Left hindlimb (tissue), 1 donor: ENCODE measurements around the gene PEX5L.

Experiments
- DNase-seq: peaks from one replicate; pipeline ENCODE4 v3.0.0-alpha.2; 2018

Gene PEX5L

GRCh38 chr3:179953993-179954870, 82.5 kb downstream of the PEX5L start:
- DNase-seq = no peak

DNA sequence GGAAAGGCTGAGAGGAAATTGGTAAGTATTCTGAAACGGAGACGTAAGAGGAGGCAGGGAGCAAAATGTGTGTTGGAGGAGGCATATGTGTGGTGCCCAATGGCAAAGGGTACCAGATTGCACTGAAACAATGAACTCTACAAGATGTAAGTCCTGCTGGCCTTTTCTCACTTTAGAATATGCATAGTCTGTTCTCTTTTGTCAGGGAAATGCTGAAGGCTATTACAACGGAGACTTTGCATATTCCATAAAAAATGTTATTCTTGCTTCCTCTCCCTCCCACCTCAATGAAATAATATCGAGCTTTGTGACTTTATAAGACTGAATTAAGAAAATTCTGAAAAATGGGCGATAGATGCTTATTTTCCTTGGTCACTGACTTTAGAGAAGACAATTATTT, 85.9 kb downstream of the PEX5L start:
- no peak for DNase-seq

- no peak for DNase-seq
These were observed 86.9 kb downstream of the PEX5L start for GRCh38 chr3:179949869-179950268.

DNA sequence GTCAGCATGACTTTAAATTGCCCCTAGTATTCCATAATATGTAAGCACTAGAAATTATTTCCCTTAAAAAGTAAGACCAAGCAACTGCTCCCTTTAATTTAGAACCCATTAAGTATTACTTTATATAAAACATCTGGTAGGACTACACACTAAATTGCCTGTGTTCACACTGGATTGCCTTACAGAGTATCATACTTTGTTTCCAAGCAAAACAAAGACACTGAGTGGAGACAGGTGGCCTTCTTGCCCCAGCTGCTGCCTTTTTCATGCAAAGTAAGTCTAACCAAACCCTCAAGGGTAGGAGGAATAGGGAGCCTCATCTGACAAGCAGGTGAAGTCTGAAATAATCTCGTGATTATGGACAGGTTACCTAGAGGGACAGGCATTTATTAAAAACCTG, 87.3 kb downstream of the PEX5L start:
- no peak for DNase-seq

- DNase-seq = no peak
These were observed 88.0 kb downstream of the PEX5L start for GRCh38 chr3:179948740-179949139.

GRCh38 chr3:179945569-179945968, 91.2 kb downstream of the PEX5L start:
- DNase-seq = no peak

DNA sequence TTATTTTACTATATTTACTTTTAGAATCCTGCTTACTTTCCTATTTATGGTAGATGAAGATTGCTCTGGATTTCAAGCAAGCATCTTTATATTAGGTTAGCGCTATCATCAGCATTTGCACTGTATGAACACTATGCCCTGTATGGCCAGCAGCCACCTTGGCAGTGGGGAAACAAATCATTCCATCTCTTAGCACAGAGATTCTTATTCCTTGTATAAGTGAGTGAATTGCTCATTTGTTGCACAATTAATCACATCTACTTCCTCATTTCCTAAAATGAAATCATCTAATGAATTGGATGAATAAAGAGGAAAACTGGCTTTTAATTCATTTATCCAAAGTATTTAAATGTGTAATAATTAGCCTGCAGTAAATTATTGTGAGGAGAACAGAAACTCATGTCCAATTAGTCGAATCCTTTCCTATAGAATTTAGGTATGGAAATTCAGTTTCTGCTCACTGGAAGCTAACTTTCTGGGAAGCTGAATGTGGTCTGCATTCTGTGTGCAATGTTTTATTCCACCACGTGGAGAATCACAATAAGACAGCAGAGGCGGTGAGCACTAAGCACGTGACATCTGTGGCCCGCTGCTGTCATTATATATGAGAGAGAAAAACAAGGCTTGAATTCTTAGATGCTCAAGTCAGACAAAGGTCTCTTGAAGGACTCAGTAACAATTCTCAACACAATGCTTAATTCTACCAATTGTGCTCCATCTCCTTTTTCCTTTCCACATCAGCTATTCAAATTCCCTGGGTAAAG, 93.4 kb downstream of the PEX5L start:
- DNase-seq = no peak

DNA sequence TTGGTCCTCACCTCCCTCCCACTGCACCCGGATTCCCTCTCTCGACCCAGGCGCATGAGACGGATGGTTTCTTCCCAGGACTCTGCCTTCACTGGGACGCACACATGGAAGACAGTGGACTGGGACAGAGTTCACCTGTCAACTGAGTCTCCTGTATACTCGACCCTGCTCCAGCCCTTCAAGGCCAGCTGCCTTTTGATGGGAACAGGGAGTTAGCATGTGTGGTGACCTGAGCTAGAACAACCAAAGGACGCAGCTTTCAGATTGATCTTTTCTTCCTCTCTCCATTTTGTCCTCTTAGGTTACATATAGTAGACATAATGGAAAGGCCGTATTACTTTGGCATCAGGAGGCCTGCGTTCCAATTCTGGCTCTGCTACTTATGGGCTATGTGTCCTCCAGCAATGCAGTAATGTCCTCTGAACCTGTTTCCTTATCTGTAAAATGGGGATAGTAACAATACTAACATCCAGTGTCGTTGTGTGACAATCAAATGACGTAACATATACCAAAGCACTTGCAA, 94.1 kb downstream of the PEX5L start:
- DNase-seq = no peak

DNA sequence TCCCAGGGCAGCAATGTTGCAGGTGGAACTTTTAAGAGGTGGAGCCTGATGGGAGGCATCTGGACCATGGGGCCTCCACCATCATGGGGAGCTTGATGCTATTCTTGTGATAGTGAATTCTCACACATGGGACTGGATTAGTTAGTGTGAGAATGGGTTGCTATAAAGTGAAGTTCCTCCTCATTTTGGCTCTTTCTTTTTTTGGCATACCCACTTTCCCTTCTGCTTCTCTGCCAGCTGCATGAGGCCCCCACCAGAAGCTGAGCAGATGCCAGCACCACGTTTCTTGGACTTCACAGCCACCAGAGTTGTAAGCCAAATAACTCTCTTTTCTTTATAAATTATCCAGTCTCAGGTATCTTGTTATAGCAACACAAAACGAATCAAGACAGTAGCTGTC, 101.0 kb downstream of the PEX5L start:
- DNase-seq = no peak

DNA sequence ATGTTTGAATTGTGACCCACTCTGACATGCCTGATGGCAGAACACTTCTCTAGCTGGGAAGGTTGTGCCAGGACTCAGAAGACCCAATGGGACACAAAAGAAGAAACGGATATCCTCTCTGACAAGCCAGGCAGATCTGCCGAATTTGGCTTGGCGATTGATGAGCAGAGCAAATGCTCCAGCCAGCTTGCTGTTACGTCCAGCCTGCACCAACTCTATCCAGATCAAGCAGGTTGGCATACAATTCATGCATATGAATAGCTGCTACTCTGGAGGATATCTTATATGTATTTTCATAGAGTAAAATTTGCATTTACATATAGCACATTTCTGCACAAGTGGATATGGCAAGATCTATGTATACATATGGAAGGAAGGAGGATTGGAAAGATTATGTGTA, 102.8 kb downstream of the PEX5L start:
- DNase-seq = no peak

DNA sequence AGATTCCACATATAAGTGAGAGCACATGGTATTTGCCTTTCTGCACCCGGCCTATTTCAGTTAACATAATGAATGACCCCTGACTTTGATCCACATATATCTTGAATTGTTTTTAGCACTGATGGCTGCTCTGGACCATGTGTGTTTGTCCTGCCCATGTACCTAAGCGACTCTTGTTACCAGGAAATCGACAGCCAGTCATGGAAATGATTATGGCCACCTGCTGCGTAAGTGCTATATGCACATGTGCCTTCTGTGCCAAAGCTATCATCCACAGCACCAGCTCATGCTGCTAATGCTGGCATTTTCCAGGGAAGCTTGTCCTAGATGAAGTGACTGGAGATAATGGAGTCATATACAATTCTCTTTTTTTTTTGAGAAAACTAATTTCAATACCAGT, 103.7 kb downstream of the PEX5L start:
- DNase-seq = no peak

DNA sequence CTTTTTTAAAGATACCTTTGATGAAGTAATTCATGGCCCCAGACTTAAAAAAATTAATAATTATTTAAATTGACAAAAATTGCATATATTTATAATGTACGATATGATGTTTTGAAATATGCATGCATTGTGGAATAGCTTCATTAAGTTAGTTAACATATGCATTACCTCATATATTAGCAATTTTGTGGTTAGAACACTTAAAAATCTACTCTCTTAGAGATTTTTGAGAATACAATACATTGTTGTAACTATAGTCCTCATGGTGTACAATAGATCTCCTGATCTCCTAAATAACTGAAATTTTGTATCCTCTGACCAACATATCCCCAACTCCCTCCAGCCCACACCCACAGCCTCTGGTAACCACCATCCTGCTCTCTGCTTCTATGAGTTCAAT, 104.1 kb downstream of the PEX5L start:
- DNase-seq = no peak

- peak; percentile 42 for DNase-seq
These were observed 107.6 kb downstream of the PEX5L start for GRCh38 chr3:179929091-179929529.

DNA sequence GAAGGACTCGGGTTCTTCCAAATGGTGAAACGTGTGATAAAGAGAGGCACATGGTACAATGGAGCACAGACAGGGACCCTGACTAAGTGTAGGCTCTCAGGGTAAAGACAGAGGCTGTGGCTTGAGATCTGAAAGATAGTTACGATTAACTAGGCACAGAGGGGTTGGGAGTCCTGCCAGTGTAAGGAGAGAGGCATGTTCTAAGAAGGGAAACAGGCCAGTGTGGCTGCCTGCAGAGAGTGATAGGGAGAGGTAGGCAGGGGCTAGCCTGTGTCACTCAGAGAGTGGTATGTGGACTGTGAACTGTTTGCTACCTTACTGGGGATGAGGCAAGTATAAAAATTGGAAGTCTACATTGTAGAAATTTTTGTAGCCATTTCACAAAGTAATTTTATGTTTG, 109.5 kb downstream of the PEX5L start:
- no peak for DNase-seq

DNA sequence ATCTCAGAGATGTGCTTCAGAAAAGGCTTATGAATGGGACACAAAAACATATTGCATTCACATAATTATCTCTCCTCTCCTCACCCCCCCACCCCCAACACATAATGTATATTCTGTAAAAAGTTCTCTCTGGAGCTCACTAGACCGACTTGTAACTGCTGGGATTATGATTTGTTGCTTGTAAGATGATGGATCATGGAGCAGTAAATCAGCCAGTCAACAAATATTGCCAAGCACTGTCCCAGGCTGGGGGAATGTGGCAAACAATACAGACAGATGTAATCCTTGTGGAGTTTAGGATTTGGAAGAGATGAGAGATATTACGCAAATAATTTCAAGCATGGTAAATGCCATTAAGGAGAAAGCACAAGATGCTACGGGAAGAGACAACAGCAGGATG, 114.8 kb downstream of the PEX5L start:
- DNase-seq = no peak

- DNase-seq = no peak
These were observed 115.2 kb downstream of the PEX5L start for GRCh38 chr3:179921500-179921899.

GRCh38 chr3:179907784-179908482, 128.8 kb downstream of the PEX5L start:
- DNase-seq = no peak

DNA sequence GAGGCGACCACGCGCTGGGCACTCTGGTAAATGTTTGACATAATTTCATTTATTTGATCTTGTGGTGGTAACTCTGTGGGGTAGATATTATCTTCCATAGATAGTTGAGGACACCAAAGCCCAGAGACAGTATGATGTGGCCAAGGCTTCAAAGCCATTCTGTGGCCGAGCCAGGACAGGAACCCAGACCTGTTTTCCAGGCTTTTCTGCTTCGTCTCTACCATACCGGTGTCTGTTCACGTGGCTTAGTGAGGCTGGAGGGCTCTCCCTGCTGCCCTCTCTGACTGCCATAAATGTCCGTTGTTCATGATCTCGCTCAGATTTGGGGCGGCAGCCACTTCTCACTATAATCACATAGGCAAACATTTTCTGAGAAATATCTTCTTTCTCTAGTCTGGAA, 134.7 kb downstream of the PEX5L start:
- no peak for DNase-seq

DNA sequence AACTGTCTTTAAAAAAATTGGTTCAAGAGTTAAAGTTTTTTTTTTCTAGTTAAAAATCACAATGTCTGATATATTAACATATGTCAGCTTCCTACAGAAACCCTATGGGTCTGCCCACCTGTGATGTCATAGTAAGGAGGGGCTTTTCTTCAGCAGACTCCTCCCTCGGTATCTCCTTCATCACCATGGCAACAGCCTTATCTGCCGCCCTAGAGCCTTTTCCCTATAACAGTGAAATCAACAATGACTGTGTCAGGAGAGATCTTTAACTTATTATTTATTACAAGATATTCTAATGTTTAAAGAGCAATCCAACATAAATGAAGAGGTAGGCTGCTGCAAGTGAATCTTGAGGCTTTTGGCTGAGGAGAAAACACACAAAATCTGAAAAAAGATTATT, 138.7 kb downstream of the PEX5L start:
- no peak for DNase-seq

- no peak for DNase-seq
These were observed 139.5 kb downstream of the PEX5L start for GRCh38 chr3:179897231-179897630.

- no peak for DNase-seq
These were observed 140.2 kb downstream of the PEX5L start for GRCh38 chr3:179896507-179896906.

DNA sequence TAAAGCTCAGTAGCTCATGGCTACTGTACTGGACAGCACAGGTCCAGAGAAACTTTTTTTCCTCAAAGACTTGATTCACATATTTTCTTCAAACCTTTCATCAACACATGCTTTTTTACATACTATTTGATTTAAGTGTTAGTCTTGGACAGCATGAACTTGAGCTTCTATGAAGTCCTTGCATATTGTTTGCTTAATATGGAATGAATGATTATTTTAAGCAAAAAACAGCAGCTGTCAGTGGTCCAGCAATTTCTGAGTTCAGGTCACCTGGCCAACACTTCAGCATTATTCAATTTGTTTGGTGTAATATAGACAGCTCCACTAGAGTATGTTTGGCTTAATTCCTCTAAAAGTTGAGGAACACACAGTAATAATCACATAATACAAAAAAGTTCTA, 141.4 kb downstream of the PEX5L start:
- no peak for DNase-seq

DNA sequence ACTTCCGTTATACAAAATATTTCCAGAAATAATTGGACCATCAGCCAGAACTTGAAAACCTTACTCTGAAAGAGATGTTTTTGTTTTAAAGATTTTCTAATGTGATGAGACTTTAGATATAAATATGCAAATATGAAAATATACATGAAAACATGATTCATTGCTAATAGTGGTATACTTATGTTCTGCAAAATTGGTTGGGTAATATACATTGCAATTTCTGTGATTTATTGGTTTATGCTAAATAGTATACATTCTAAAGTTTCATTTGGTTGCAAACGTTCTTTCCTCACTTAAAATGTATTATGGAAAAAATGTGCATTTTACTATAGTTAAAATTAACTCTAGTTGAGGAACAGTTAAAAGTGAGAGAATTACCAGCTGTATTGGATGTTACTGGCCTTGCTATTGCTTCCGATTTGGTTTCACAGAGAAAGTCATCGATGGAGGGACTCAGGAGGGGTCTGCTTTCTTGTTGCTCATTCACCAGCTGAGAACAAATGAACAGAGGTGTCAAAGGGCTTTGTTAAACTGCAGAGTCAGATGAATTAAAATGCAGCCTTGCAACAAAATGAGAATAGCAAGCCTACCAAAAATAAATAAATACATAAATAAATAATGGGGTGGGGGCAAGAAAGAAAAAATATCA, 149.3 kb downstream of the PEX5L start:
- DNase-seq = no peak
